DMS114 treated with DMSO at 0.1 percent for 48 hours (cell line): ENCODE measurements around the gene OVOL1.
"Not testable (repeated sequence)": the region's sequence is repeated elsewhere in the genome, so short reads cannot be mapped to it uniquely, and the experiment has no call there.

ENCODE experiments used
- DNase-seq: peaks from one replicate; lab custom pipeline; 2025; ENCODE audit not compliant: unreplicated experiment; lab: John Stamatoyannopoulos, UW

OVOL1 gene

GRCh38 chr11:65786786-65787636, at the start of gene OVOL1:
OVOL1 (plus strand) TSS chr11:65787063; CDS start chr11:65787374, 311 bp downstream.
- DNase-seq = no peak

GRCh38 chr11:65739022-65739421, 47.8 kb upstream of the OVOL1 start:
- DNase-seq = no peak

DNA sequence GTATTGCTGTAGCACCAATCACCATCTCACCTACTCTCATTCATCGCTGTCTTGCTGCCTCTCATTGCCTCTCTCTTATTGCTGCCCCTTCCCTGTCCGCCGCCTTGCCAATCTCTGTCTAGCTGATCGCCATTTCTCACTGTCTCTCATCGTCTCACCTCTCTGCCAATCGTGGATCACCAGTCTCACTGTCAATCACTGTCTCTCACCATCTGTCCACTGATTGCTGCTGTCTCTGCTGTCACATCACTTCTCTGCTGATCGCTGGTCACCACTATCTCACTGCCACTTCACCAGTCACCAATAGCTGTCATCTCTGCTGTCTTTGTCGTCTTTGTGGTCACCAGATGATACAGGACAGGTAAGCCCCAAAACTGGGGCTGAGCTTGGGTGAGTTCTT, 45.7 kb upstream of the OVOL1 start:
- no peak for DNase-seq

GRCh38 chr11:65742353-65742752, 44.5 kb upstream of the OVOL1 start:
- DNase-seq = no peak

- no peak for DNase-seq
These were observed 43.2 kb upstream of the OVOL1 start for GRCh38 chr11:65743681-65744025.

- no peak for DNase-seq
These were observed 42.7 kb upstream of the OVOL1 start for GRCh38 chr11:65744026-65744698.

DNA sequence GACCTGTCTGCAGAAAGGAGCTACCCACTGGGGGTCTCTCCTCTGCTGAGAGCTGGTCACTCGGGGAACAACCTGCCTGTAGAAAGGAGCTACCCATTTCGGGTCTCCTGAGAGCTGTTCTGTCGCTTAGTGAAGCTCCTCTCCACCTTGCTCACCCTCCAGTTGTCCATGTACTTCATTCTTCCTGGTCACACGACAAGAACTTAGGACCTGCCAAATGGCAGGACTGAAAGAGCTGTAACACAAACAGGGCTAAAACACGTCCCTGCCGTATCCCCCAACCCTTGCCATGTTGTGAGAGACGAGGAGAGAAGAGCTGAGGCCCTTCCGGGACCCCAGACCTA, 42.2 kb upstream of the OVOL1 start:
- no peak for DNase-seq

- no peak for DNase-seq
These were observed 41.8 kb upstream of the OVOL1 start for GRCh38 chr11:65745049-65745448.

GRCh38 chr11:65762169-65762568, 24.7 kb upstream of the OVOL1 start:
- DNase-seq = not testable (repeated sequence)

DNA sequence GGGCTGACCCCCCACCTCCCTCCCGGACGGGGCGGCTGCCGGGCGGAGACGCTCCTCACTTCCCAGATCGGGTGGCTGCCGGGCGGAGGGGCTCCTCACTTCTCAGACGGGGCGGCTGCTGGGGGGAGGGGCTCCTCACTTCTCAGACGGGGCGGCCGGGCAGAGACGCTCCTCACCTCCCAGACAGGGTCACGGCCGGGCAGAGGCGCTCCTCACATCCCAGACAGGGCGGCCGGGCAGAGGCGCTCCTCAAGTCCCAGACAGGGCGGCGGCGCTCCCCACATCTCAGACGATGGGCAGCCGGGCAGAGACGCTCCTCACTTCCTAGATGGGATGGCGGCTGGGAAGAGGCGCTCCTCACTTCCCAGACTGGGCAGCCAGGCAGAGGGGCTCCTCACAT, 24.0 kb upstream of the OVOL1 start:
- not testable (repeated sequence) for DNase-seq

GRCh38 chr11:65764434-65764833, 22.4 kb upstream of the OVOL1 start:
- DNase-seq = no peak

DNA sequence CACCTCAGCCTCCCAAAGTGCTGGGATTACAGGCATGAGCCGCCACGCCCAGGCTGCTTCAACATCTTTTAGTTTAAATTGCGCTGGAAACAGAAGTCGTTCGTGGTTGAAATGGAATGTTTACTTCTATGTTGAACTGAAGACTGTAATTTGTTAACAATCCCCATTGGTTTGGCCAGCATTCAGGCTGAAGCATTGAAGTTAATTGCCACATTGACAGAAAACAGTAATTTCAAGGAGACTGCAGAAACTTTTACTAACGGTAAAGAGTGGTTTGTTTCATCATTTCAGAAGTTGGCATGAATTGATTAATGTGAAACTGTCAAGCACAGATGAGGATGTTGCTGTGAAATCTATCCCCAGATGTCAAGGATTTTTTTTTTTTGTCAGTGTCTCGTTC, 20.3 kb upstream of the OVOL1 start:
- no peak for DNase-seq

GRCh38 chr11:65767406-65767805, 19.5 kb upstream of the OVOL1 start:
- no peak for DNase-seq

- not testable (repeated sequence) for DNase-seq
These were observed 19.1 kb upstream of the OVOL1 start for GRCh38 chr11:65767806-65768205.

GRCh38 chr11:65770951-65771567, 15.8 kb upstream of the OVOL1 start:
- DNase-seq = no peak

GRCh38 chr11:65771589-65772112, 15.2 kb upstream of the OVOL1 start:
- no peak for DNase-seq

DNA sequence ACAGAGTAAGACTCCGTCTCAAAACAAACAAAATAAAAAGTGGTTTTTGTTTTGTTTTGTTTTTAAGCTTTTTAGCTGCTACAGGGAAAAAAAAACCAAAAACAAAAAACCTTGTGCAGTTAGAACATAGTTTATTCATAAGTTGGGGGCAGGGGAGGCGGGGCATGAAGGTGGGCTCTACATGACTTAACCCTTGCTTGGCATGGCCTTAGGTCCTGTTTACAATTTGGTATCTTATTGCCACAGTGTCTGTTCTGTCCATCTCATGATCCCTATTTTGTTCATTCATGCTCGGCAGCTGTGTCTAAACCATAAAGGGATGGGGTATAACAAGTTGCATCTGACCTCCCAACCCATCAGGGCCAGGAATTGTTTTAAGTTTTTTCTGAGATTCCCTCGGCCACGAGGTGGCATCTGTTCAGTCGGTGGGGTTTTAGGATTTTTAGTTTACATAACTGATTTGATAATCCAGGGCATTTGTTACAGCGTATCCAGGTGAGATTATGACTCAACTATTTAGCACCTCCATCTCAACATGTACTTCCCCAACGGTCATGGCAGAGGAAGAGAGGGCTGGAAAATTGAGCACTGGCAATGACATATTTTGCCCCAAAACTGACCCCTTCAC, 13.0 kb upstream of the OVOL1 start:
- no peak for DNase-seq

GRCh38 chr11:65774525-65775306, 12.1 kb upstream of the OVOL1 start:
- no peak for DNase-seq

DNA sequence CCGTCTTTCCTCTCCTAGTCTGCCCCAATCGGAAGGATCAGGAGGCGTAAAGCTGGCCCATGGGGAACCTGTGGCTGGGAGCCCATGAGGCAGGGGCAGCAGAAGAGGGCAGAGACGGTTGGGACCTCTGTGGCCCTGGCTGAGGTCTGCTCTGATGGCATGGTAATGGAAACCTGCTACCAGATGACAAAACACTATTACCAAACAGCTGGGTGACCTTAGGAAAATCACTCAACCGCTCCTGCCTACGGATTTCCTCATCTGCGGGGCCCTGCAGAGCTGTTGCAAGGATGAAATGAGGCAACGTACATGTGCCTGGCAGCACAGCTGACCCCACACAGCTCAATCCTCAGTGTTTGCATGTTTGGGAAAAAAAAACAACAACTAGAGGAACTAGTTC, 10.7 kb upstream of the OVOL1 start:
- no peak for DNase-seq

- DNase-seq = no peak
These were observed 10.1 kb upstream of the OVOL1 start for GRCh38 chr11:65776710-65777141.

DNA sequence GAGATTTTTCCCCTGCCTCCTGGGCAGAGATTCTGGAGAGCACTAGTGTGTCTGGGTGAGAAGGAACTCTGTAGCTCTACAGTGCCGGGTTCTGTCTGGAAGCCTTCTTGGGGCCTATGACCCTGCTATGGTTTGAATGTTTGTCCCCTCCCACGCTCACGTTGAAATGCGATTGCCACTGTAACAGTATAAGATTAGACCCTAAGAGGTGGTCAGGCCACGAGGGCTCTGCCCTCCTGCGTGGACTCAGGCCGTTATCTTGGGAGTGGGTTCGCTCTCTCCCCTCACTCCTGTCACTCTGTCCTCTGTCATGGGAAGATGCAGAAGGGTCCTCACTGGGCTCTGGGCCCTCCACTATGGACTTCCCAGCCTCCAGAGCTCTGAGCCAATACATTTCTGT, 9.6 kb upstream of the OVOL1 start:
- no peak for DNase-seq
